ENCODE results near the gene ADAMTS12. TPM values are rescaled to one million over a fixed set of nuclear protein-coding genes. Genes with fewer than 3 reads are reported as not detected.

ADAMTS12 gene
- polyA plus RNA-seq, 1 of the 3 experiments (the other 2 are of a cell fraction), result 2.5 TPM

DNA sequence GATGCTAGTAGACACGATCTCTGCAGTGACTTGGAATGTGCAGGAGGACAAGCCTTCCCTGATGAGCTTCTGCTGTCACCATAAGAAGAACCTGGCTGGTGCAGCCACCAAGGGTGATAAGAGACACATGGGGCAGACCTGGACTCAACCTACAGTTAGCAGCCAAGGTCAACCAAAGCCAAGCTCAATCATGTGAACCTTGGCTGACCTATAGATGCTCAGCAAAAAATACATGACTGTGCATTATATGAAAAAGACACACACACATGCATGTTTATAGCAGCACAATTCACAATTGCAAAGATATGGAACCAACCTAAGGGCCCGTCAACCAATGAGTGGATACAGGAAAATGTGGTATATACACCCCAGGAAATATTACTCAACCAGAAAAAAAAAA lies 364.1 kb downstream of the ADAMTS12 start:
- no peaks in the 10 kb centered on the region for H4K20me1 ChIP-seq (ENCODE audit: insufficient read depth)
- TF ChIP-seq REST (IDR thresholded peaks at IDR 0.05; ENCODE audit: low read depth, low read length) (no peak), TAF1 (IDR thresholded peaks at IDR 0.05; ENCODE audit: borderline replicate concordance, low read depth, low read length) (no peak), IRF3 (IDR thresholded peaks at IDR 0.05; ENCODE audit: low read depth, low read length) (no peak), MXI1 (IDR thresholded peaks at IDR 0.05; ENCODE audit: low read depth, low read length) (no peak), TEAD4 (IDR thresholded peaks at IDR 0.05; ENCODE audit: borderline replicate concordance, insufficient read depth) (no peak), POLR2AphosphoS5 (IDR thresholded peaks at IDR 0.05; ENCODE audit: low read depth, low read length) (no peak), NRF1 (IDR thresholded peaks at IDR 0.05; ENCODE audit: low read depth, low read length) (no peak), RFX5 (IDR thresholded peaks at IDR 0.05; ENCODE audit: low read length) (no peak), FOSL2 (IDR thresholded peaks at IDR 0.05; ENCODE audit: borderline replicate concordance, low read depth) (no peak), EZH2phosphoT487 (IDR thresholded peaks at IDR 0.05; ENCODE audit: borderline replicate concordance, low read depth) (no peak)
- TF ChIP-seq, protein P1, sequence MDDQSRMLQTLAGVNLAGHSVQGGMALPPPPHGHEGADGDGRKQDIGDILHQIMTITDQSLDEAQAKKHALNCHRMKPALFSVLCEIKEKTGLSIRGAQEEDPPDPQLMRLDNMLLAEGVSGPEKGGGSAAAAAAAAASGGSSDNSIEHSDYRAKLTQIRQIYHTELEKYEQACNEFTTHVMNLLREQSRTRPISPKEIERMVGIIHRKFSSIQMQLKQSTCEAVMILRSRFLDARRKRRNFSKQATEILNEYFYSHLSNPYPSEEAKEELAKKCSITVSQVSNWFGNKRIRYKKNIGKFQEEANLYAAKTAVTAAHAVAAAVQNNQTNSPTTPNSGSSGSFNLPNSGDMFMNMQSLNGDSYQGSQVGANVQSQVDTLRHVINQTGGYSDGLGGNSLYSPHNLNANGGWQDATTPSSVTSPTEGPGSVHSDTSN (IDR thresholded peaks at IDR 0.05), result no peak
- WGBS (ENCODE audit: low lambda C conversion rate), result 61% methylated on average over 2 of the region's 2 CpGs
- H3K27me3 ChIP-seq (ENCODE audit: insufficient read depth), result peaks cover 10% of the 10 kb centered on the region; the same call in 1 of the 2 replicates
- no peak overlapping the region for H3K9ac ChIP-seq
- no peaks in the 10 kb centered on the region; a peak in 1 of 4 replicates for H3K4me1 ChIP-seq (ENCODE audit: control insufficient read depth in 1 of 2, insufficient read depth in 2 of 2, low read depth in 1 of 2, low read length in 1 of 2)
- H3F3A ChIP-seq (replicated peaks; ENCODE audit: insufficient read depth), result no peaks in the 10 kb centered on the region
- H2AFZ ChIP-seq (ENCODE audit: low read depth), result no peak overlapping the region
- DNase-seq, result no peak
- H3K4me2 ChIP-seq, result no peak overlapping the region
- CTCF ChIA-PET, result no interaction called here
- H3K79me2 ChIP-seq (ENCODE audit: insufficient read depth), result no peaks in the 10 kb centered on the region
- no peaks in the 10 kb centered on the region for H3K9me2 ChIP-seq
- no peaks in the 10 kb centered on the region for H3K36me3 ChIP-seq (replicated peaks in 1 of 2; ENCODE audit: control insufficient read depth in 1 of 2, insufficient read depth in 2 of 2, low read length in 1 of 2)
- H3K4me3 ChIP-seq (ENCODE audit: low read depth in 2 of 2, low read length in 1 of 2), result no peak overlapping the region
- no peaks in the 10 kb centered on the region for H3K9me3 ChIP-seq
- no peak overlapping the region for H3K27ac ChIP-seq (ENCODE audit: low read depth in 2 of 2, low read length in 1 of 2)
- POLR2A ChIA-PET, result no interaction called here

DNA sequence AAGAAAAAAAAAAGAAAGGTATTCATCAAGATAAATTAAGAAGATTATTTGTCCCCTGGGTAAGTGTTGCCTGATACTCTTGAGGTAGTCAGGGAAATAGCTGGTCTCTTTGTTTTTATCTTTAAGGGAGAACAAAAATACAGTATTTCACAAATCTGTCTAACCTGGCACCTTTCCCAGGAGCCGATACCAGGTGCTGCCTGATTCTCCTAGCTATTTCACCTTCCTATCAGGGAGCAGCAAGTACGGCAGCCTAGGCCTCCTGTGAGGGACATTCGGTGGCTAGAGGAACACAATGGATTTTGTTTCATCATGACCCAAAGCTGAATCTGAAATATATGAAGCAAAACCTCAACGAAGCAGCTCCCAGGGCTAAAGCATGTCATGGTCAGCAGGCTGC lies 365.0 kb downstream of the ADAMTS12 start:
- Histone ChIP-seq H3F3A (replicated peaks; ENCODE audit: insufficient read depth) (no peaks in the 10 kb centered on the region), H3K27ac (ENCODE audit: low read depth in 2 of 2, low read length in 1 of 2) (no peak overlapping the region), H3K9me3 (no peaks in the 10 kb centered on the region), H3K27me3 (ENCODE audit: insufficient read depth) (peaks cover 10% of the 10 kb centered on the region; the same call in 1 of the 2 replicates), H4K20me1 (ENCODE audit: insufficient read depth) (no peaks in the 10 kb centered on the region), H3K79me2 (ENCODE audit: insufficient read depth) (no peaks in the 10 kb centered on the region), H3K4me2 (no peak overlapping the region), H3K9me2 (no peaks in the 10 kb centered on the region), H2AFZ (ENCODE audit: low read depth) (no peak overlapping the region), H3K36me3 (replicated peaks in 1 of 2; ENCODE audit: control insufficient read depth in 1 of 2, insufficient read depth in 2 of 2, low read length in 1 of 2) (no peaks in the 10 kb centered on the region), H3K9ac (no peak overlapping the region), H3K4me3 (ENCODE audit: low read depth in 2 of 2, low read length in 1 of 2) (no peak overlapping the region), H3K4me1 (ENCODE audit: control insufficient read depth in 1 of 2, insufficient read depth in 2 of 2, low read depth in 1 of 2, low read length in 1 of 2) (no peaks in the 10 kb centered on the region; a peak in 1 of 4 replicates)
- CTCF ChIA-PET, result interaction anchor here (0.8 kb wide), 1 partner anchor 36 kb away, joined by 4 read pairs; no protein-coding TSS in a partner anchor
- 30% methylated on average over 4 of the region's 4 CpGs for WGBS (ENCODE audit: low lambda C conversion rate)
- POLR2A ChIA-PET, result no interaction called here
- no peak for DNase-seq
- no peak for TF ChIP-seq SMC3 (IDR thresholded peaks at IDR 0.05; ENCODE audit: low read depth, low read length)
- TF ChIP-seq, protein P2, sequence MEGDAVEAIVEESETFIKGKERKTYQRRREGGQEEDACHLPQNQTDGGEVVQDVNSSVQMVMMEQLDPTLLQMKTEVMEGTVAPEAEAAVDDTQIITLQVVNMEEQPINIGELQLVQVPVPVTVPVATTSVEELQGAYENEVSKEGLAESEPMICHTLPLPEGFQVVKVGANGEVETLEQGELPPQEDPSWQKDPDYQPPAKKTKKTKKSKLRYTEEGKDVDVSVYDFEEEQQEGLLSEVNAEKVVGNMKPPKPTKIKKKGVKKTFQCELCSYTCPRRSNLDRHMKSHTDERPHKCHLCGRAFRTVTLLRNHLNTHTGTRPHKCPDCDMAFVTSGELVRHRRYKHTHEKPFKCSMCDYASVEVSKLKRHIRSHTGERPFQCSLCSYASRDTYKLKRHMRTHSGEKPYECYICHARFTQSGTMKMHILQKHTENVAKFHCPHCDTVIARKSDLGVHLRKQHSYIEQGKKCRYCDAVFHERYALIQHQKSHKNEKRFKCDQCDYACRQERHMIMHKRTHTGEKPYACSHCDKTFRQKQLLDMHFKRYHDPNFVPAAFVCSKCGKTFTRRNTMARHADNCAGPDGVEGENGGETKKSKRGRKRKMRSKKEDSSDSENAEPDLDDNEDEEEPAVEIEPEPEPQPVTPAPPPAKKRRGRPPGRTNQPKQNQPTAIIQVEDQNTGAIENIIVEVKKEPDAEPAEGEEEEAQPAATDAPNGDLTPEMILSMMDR (IDR thresholded peaks at IDR 0.05), result no peak
- no peak for TF ChIP-seq ELF1 (IDR thresholded peaks at IDR 0.05)
- no peak for TF ChIP-seq MAX (IDR thresholded peaks at IDR 0.05; ENCODE audit: low read depth)
- TF ChIP-seq, protein P1 (IDR thresholded peaks at IDR 0.05), result no peak
- no peak for TF ChIP-seq ZBTB33 (IDR thresholded peaks at IDR 0.05; ENCODE audit: borderline replicate concordance, low read depth)
- no peak for TF ChIP-seq RFX5 (IDR thresholded peaks at IDR 0.05; ENCODE audit: low read length)

All from SK-N-SH (cell line).